GF-D8 (cell line): ENCODE data around the gene PLAAT4.
"Not testable (repeated sequence)": the region's sequence is repeated elsewhere in the genome, so short reads cannot be mapped to it uniquely, and the experiment has no call there.

Source experiments
- DNase-seq: peaks from one replicate; lab custom pipeline; 2025; lab: John Stamatoyannopoulos, UW

PLAAT4 gene

DNA sequence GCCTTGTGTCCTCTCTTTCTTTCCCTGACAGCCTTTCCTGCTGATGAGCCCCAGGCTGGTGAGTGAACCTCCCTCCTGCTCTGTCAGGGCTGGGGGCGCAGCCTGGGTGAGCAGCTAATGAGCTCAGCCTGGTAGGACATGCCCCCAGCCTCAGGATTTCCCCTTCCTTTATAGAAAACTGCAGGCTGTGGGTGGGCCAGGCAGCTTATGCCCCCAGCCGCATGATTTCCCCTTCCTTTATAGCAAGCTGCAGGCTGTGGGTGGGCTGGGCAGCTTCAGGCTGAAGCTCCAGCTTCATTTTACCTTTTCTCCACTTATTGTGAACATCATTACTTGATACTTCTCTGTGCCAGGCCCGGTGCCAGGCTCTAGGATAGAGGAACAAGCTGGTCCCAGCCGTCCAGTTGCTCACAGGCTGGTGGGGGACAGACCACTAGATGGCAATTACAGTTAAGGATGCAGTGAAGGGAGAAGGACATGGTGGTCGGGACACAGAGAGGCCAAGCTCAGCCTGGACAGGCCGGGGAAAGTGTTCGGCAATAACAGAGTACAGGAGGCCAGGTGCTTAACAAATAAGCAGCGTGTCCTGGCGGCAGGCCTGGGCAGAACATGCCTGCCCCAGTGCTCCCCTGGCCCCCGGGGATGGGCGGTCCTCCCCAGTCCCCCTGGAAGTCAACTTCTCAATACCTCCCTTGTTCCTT lies 25.4 kb upstream of the PLAAT4 start:
- no peak for DNase-seq

DNA sequence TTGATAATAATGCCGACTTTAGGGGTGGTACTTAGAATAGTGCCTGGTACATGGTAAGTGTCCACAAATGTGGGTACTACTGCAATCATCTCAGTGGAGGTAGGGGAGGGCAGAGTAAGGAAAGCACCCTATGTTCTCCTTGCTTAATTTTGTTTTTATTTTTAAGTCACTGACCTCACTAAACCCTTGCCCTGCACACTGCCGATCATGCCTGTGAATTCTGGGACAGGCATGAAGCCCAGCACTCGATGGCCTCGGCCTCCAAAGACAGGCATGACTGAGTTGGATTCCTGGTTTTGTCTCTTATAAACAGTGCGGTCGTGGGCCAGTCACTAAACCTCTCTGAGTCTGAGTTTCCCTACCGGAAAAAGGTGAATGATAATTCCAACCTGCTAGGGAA lies 23.8 kb upstream of the PLAAT4 start:
- no peak for DNase-seq

- no peak for DNase-seq
Observed at GRCh38 chr11:63516109-63516508, 20.5 kb upstream of the PLAAT4 start.

GRCh38 chr11:63517156-63517555 lies 19.5 kb upstream of the PLAAT4 start:
- DNase-seq = no peak

DNA sequence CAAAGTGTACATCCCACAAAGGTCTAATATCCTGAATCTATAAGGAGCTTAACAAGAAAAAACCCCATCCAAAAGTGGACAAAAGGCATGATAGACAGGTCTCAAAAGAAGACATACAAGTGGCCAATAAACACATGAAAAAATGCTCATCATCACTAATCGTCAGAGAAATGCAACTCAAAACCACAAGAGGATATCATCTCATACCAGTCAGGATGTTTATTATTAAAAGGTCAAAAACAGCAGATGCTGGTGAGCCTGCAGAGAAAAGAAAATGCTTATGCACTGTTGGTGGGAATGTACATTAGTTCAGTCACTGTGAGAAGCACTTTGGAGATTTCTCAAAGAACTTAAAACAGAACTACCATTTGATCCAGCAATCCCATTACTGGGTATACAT lies 18.1 kb upstream of the PLAAT4 start:
- DNase-seq = no peak

DNA sequence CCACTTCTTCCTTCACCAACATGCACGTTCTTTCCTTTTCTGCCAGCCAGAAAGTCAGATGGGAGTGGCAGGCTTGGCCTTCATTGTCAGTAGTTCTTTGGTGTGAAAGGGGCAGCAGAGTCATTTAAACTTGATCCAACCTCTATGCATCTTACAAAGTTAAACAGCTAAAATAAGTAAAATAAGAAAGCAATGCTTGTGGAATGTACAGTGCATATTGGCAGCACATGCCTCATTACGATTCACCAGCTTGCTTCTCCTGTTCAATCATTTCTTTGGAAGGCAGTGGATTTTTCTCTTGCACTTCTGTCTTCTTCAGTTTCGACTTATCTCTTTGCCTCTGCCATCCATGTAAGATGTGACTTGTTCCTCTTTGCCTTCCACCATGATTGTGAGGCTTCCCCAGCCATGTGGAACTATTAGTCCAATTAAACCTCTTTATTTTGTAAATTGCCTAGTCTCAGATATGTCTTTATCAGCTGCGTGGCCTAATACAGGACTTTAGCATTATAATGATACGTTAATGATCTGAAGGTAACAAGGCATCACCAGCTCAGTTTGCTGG lies 15.9 kb upstream of the PLAAT4 start:
- no peak for DNase-seq

DNA sequence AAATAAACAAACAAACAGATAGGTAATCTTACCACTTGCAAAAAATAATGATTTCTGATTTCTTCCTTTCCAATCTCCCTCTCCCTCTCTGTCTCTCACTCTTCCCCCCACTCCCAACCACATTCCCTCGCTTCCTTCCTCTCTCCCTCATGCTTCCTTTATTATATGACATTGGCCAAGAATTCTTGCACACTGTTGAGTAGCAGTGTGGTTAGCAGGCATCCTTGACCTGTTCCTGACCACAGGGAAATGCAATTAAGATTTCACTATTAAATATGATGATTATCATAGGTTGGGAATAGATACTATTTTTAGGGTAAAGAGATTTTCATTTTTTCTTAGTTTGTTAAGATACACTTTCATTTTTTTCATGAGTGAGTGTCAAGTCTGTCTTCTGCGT lies 14.7 kb upstream of the PLAAT4 start:
- DNase-seq = no peak

GRCh38 chr11:63523151-63523550 lies 13.5 kb upstream of the PLAAT4 start:
- no peak for DNase-seq

DNA sequence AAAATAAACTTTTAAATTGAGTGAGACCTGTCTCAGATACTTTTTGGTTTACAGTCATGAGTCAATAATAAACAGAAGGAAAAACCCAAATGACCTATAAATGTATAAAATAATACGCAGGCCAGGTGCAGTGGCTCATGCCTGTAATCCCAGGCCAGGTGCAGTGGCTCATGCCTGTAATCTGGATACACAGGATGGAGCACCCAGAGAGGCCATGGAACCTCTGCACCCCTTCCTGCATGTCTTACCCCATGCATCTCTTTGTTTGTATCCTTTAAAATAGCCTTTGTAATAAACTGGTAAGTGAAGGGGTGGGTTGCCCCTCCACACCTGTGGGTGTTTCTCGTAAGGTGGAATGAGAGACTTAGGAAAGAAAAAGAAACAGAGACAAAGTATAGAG lies 8.9 kb upstream of the PLAAT4 start:
- DNase-seq = no peak

DNA sequence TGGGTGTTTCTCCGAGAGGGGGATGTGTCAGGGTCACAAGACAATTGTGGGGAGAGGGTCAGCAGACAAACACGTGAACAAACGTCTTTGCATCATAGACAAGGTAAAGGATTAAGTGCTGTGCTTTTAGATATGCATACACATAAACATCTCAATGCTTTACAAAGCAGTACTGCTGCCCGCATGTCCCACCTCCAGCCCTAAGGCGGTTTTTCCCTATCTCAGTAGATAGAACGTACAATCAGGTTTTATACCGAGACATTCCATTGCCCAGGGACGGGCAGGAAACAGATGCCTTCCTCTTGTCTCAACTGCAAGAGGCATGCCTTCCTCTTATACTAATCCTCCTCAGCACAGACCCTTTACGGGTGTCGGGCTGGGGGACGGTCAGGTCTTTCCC lies 8.5 kb upstream of the PLAAT4 start:
- DNase-seq = not testable (repeated sequence)

DNA sequence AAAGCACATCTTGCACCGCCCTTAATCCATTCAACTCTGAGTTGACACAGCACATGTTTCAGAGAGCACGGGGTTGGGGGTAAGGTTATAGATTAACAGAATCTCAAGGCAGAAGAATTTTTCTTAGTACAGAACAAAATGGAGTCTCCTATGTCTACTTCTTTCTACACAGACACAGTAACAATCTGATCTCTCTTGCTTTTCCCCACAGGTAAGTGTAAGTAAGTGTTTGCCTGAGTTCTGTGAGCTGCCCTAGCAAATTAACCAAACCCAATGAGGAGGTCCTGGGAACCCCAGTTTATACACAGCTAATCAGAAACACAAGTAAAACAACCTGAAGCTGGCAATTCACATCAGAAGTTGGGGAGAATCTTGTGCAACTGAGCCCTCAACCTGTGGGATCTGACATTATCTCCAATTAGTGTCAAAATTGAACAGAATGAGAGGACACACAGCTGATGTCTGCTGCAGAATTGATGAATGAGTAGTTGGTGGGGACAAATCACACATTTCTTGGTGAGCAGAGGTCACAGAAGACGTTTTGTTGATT lies 7.8 kb upstream of the PLAAT4 start:
- DNase-seq = not testable (repeated sequence)

DNA sequence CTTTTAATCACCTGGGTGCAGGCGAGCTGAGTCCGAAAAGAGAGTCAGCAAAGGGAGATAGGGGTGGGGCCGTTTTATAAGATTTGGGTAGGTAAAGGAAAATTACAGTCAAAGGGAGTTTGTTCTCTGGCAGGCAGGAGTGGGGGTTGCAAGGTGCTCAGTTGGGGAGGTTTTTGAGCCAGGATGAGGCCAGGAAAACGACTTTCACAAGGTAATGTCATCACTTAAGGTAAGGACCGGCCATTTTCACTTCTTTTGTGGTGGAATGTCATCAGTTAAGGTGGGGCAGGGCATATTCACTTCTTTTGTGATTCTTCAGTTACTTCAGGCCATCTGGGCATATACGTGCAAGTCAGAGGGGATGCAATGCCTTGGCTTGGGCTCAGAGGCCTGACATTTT lies 7.2 kb upstream of the PLAAT4 start:
- DNase-seq = not testable (repeated sequence)

- no peak for DNase-seq
Observed at GRCh38 chr11:63530021-63530420, 6.6 kb upstream of the PLAAT4 start.

GRCh38 chr11:63531074-63531792 lies 5.4 kb upstream of the PLAAT4 start:
- not testable (repeated sequence) for DNase-seq

DNA sequence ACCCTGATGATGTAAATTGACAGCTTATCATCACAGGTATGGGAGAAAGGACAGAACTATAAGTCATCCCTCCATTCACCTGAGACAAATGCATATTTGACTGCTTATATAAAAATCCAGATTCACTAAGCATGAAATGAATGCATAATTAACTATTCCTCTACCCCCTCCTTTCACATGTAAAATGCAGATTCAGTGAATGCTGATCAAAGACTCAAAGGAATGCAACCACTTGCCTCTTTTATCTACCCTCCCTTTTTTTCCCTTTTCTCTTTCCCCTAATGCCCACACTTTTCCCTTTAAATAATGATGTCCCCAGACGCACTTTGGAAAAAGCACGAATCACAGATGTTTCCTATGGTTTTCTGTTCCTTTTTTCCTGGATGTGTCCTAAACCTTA lies 4.5 kb upstream of the PLAAT4 start:
- DNase-seq = no peak

DNA sequence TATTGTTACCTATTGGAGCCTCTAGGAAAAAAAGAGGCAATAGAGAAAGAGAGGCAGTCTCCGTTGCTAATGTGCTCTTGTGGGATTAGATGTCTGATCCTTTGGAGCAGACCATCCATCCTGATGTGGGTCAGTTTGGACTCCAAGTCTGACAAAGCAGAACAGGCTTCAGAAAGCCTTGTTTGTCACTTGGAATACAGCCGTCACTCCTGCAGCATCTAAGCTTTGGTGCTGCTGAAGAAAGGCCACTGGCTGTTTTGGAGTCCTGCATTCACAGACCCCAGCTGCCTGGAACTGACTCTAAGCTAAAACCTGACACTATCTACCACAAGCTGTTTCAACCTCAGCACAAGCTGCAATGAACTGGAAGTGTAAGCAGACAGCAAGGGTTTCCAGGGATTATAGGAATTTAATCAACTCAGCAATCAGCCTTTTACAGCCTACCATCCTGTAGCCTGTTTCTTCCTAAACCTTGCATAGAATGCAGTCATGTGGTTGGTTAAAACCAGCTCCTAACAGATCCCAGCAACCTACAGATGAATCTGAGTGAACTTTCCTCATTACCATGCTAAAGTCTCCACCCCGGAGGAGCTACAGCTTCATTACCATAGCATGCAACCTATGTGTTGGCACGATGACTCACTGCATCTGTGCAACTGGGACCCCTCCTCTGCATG lies 3.7 kb upstream of the PLAAT4 start:
- no peak for DNase-seq

- DNase-seq = no peak
Observed at GRCh38 chr11:63534076-63534475, 2.5 kb upstream of the PLAAT4 start.

- DNase-seq = no peak
Observed at GRCh38 chr11:63534895-63535461, 1.6 kb upstream of the PLAAT4 start.

DNA sequence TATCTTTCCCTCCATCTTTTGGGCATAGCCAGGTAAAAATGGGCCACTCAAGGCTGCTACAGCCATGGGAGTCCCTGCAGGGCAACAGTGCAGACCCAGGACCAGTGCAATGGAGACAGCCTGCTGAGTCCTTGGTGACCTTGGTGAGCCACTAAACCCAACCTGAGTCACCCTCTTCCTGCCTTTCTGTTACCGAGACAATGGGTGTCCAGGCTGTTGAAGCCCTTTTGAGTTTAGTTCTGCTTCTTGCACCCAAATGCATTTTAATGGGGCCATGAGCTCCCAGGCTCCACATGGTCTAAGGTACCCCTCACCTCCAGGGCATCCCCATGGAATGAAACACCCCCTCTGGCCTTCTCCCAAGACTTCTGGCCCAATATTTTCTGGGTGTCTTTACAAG lies 874 bp upstream of the PLAAT4 start:
- DNase-seq = no peak

- no peak for DNase-seq
Observed at GRCh38 chr11:63537293-63538101, 889 bp downstream of the PLAAT4 start.

GRCh38 chr11:63542506-63542905 lies 5.9 kb downstream of the PLAAT4 start:
- not testable (repeated sequence) for DNase-seq
